Heart left ventricle (tissue), 16 donors: ENCODE measurements around the gene SMG1. TPM values are rescaled to one million over a fixed set of nuclear protein-coding genes. Genes with fewer than 3 reads are reported as not detected.

Source experiments
- ATAC-seq, 4 donors: fragments of 200-7000 bp; cut with Tn5 transposase; one replicate each; pipeline ENCODE4 v1.9.1; 2020 to 2022; ENCODE audit warnings: moderate library complexity in 4 of 4, mild to moderate bottlenecking in 3 of 4, moderate number of reproducible peaks in 1 of 4
- DNase-seq, 5 donors: peaks; one replicate each; pipeline ENCODE4 v3.0.0-alpha.2; 2020
- H3K27ac ChIP-seq, 12 donors: fragments of 200-600 bp; sonication (generic) in 4 of 12; one replicate each; pipeline versions ENCODE4 v1.5.0 to v1.8.0; 2016 to 2022; ENCODE audit warnings: mild to moderate bottlenecking in 2 of 12
- H3K27me3 ChIP-seq, 9 donors: fragments of 200-600 bp; sonication (generic) in 2 of 9; one replicate each; pipeline versions ENCODE4 v1.5.1 to v1.8.0; 2016 to 2022; ENCODE audit warnings: mild to moderate bottlenecking in 3 of 9
- H3K36me3 ChIP-seq, 9 donors: fragments of 200-600 bp; sonication (generic) in 2 of 9; one replicate each; pipeline versions ENCODE4 v1.5.0 to v1.8.0; 2018 to 2022; ENCODE audit warnings: mild to moderate bottlenecking in 2 of 9
- H3K4me1 ChIP-seq, 12 donors: fragments of 200-600 bp; sonication (generic) in 4 of 12; one replicate each; pipeline versions ENCODE4 v1.5.0 to v1.8.0; 2016 to 2022; ENCODE audit warnings: mild to moderate bottlenecking in 3 of 12
- H3K4me3 ChIP-seq, 12 donors: fragments of 200-600 bp; sonication (generic) in 4 of 12; one replicate each; pipeline versions ENCODE4 v1.5.0 to v1.8.0; 2017 to 2022; ENCODE audit warnings: mild to moderate bottlenecking in 9 of 12, moderate library complexity in 4 of 12
- H3K9me3 ChIP-seq, 12 donors: fragments of 200-600 bp; sonication (generic) in 4 of 12; one replicate each; pipeline versions ENCODE4 v1.5.0 to v1.8.0; 2016 to 2022; ENCODE audit warnings: mild to moderate bottlenecking in 1 of 12
- POLR2A ChIP-seq, 2 donors: fragments of 450-650 bp; IDR thresholded peaks; one replicate each; pipeline ENCODE4 v1.6.1; 2017; ENCODE audit warnings: antibody characterized with exemption in 2 of 2, mild to moderate bottlenecking in 2 of 2, moderate library complexity in 2 of 2
- WGBS, 4 donors: extraction: QIAGEN DNeasy Blood & Tissue Kit in 2 of 4; methylation state at CpG; one replicate each; pipeline versions ENCODE4 v1.1.5 to v1.1.7; 2013 to 2018; 5-methylcytosine and 5-hydroxymethylcytosine counted together
- intact Hi-C, 10 donors: fragments of 100-400 bp; cut with DNase I; formaldehyde crosslinking; loops; one replicate each; pipeline versions ENCODE4 v1.11.1 to v1.14.2; 2022
- polyA plus RNA-seq, 2 donors: library from polyadenylated mRNA; stranded (reverse); fragments of 200-250 nt; gene quantifications; one replicate each; pipeline ENCODE4 v1.2.3, GENCODE V29; 2013
- total RNA-seq, 9 donors: library from RNA; depleted of rRNA in 2 of 9; stranded (reverse); fragments of >200 nt in 2 of 9; fragmentation: NEBNext Ultra II Directional in 3 of 9; extraction: Animal tissue kit (Norgen Biotek cat#: 25700) in 3 of 9; gene quantifications; one replicate each; pipeline versions ENCODE4 v1.1.0 to v1.2.4, GENCODE V29; 2016 to 2023
- TF ChIP-seq, protein P1 (sequence below), 12 donors: fragments of 200-600 bp; sonication (generic) in 4 of 12; IDR thresholded peaks; one replicate each; pipeline versions ENCODE4 v1.5.0 to v1.8.0; 2018 to 2022; ENCODE audit warnings: antibody characterized with exemption in 12 of 12, mild to moderate bottlenecking in 5 of 12
- donor health status: ischemic (EF 13 %, LVEDD 7.1; RV severe dilation, severe dysfunction).
- donor health status: healthy with polysubstance abuse.
- donor health status: DM: no; HTN: yes; CAD: no.
- donor health status: DM: no; HTN: no; CAD: no.
- donor health status: ischemic (EF 25% LVEDD 6.9; RV normal size, moderate dysfunction).
- donor health status: ischemic (EF 25% LVEDD 5.7; RV mildly dilated, moderate dysfunction).
- donor health status: healthy.
- donor health status: DM: yes; HTN: yes; CAD: no.
- donor health status: ischemic (EF 35%, LVEDD 5.7; RV mildly dilated, moderate dysfunction).
- donor health status: nonischemic (EF 11% LVEDD 7.7; RV severe dilation, severe dysfunction).
- donor health status: DM: yes; HTN: yes; CAD: no.
- donor health status: PGD.
- donor health status: ischemic (EF 29% LVEDD 5.4; RV normal size, mild dysfunction).
- donor health status: nonischemic (EF 23%, LVEDD 6.1; RV moderate dilation, normal function).

The SMG1 gene
- total and polyA plus RNA-seq, 11 donors = 15.9 to 78.0 (median 46.8) TPM

DNA sequence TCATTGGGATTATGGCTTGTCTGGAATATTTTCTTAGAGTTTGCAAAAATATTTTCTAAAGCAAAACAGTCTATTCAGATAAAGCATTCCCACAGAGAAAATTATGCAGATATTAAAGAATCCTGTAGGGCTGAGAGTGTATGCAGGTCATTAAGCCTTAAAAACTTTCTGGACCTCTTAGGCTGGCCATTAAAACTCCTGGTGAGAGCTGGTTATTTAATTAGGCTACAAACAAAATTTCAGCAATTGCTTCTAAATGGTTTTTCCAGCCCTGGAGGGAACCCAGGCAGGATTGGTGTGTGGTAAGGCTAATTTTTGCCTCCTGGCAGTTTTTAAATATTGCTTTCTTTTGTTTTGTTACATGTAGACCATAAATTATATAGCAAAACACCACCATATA is 27.3 kb upstream of the SMG1 start:
- H3K27ac ChIP-seq = no peak overlapping the region
- no peaks in the 10 kb centered on the region for H3K9me3 ChIP-seq
- intact Hi-C loops = loop anchor here in 1 of 10 donors (10.0 kb wide), 1 partner anchor 149 kb away; the partner anchor contains the start of gene ARL6IP1
- ATAC-seq (no peak), DNase-seq (no peak)
- no peak overlapping the region for H3K4me3 ChIP-seq
- H3K4me1 ChIP-seq = peaks cover 0 to 5% (median 0%) of the 10 kb centered on the region in 12 donors
- TF ChIP-seq, protein P1, sequence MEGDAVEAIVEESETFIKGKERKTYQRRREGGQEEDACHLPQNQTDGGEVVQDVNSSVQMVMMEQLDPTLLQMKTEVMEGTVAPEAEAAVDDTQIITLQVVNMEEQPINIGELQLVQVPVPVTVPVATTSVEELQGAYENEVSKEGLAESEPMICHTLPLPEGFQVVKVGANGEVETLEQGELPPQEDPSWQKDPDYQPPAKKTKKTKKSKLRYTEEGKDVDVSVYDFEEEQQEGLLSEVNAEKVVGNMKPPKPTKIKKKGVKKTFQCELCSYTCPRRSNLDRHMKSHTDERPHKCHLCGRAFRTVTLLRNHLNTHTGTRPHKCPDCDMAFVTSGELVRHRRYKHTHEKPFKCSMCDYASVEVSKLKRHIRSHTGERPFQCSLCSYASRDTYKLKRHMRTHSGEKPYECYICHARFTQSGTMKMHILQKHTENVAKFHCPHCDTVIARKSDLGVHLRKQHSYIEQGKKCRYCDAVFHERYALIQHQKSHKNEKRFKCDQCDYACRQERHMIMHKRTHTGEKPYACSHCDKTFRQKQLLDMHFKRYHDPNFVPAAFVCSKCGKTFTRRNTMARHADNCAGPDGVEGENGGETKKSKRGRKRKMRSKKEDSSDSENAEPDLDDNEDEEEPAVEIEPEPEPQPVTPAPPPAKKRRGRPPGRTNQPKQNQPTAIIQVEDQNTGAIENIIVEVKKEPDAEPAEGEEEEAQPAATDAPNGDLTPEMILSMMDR (IDR thresholded peaks at IDR 0.05) = no peak
- H3K36me3 ChIP-seq = no peaks in the 10 kb centered on the region
- no peaks in the 10 kb centered on the region for H3K27me3 ChIP-seq

DNA sequence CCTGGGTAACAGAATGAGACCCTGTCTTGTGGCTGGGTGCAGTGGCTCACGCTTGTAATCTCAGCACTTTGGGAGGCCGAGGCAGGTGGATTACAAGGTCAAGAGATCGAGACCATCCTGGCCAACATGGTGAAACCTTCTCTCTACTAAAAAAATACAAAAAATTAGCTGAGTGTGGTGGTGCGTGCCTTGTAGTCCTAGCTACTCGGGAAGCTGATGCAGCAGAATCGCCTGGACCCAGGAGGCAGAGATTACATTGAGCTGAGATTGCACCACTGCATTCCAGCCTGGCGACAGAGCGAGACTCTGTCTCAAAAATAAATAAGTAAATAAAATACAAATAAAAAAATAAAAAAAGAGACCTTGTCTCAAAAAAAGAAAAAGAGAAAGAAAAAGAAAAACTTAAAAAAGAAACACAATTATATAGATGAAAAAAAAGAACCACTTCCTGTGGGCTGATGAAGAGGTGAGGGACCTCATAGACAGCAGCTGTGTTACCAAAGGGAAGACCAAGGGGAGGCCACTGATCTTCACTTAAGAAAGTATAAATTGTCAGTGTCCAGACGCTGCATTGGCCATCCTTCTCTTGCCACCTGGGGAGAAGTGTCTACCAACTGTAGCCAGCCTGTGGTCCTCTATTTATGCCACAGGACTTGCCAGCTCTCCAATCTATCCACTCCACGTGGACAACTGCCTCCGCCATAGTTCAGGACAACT is 24.4 kb upstream of the SMG1 start:
- H3K4me3 ChIP-seq = no peak overlapping the region
- H3K9me3 ChIP-seq = no peaks in the 10 kb centered on the region
- H3K27ac ChIP-seq = no peak overlapping the region
- H3K4me1 ChIP-seq = peaks cover 0 to 8% (median 0%) of the 10 kb centered on the region in 12 donors
- DNase-seq = no peak
- ATAC-seq = no peak
- H3K36me3 ChIP-seq = no peaks in the 10 kb centered on the region
- no peaks in the 10 kb centered on the region for H3K27me3 ChIP-seq
- whole genome bisulfite sequencing, 4 donors = 89 to 92% (median 91%) methylated on average over 11 of the region's 11 CpGs
- no peak for TF ChIP-seq POLR2A (IDR thresholded peaks at IDR 0.05)
- TF ChIP-seq, protein P1 (IDR thresholded peaks at IDR 0.05) = no peak
- intact Hi-C loops = loop anchor here in 1 of 10 donors (10.0 kb wide), 1 partner anchor 146 kb away; the partner anchor contains the start of gene ARL6IP1

GRCh38 chr16:18948372-18949020 is 22.3 kb upstream of the SMG1 start:
- 91 to 95% (median 94%) methylated on average over 9 of the region's 9 CpGs for WGBS, 4 donors
- intact Hi-C loops = no loop called here
- no peak for TF ChIP-seq POLR2A (IDR thresholded peaks at IDR 0.05)
- TF ChIP-seq, protein P1 (IDR thresholded peaks at IDR 0.05) = no peak
- Histone ChIP-seq H3K27me3 (no peaks in the 10 kb centered on the region), H3K27ac (no peak overlapping the region), H3K36me3 (no peaks in the 10 kb centered on the region), H3K9me3 (no peaks in the 10 kb centered on the region), H3K4me1 (peaks cover 0 to 6% (median 0%) of the 10 kb centered on the region in 12 donors), H3K4me3 (no peak overlapping the region)
- no peak for ATAC-seq
- DNase-seq = no peak

- H3K4me3 ChIP-seq = no peak overlapping the region
- TF ChIP-seq POLR2A (IDR thresholded peaks at IDR 0.05) = no peak
- TF ChIP-seq, protein P1 (IDR thresholded peaks at IDR 0.05) = no peak
- intact Hi-C loops = no loop called here
- WGBS, 4 donors = 82 to 84% (median 84%) methylated on average over 7 of the region's 7 CpGs
- H3K36me3 ChIP-seq = no peaks in the 10 kb centered on the region
- H3K27ac ChIP-seq = no peak overlapping the region
- ATAC-seq (no peak), DNase-seq (no peak)
- H3K4me1 ChIP-seq = peaks cover 0 to 6% (median 0%) of the 10 kb centered on the region in 12 donors
- no peaks in the 10 kb centered on the region for H3K27me3 ChIP-seq
- H3K9me3 ChIP-seq = no peaks in the 10 kb centered on the region
Measured at GRCh38 chr16:18945233-18945632, 19.0 kb upstream of the SMG1 start.
